Measurements from ENCODE around the gene PSME1. TPM values are rescaled to one million over a fixed set of nuclear protein-coding genes. Genes with fewer than 3 reads are reported as not detected.

Gene PSME1
- total and polyA plus RNA-seq, 2 of the 13 experiments (the other 11 are each of a cell fraction or from before 2014, with no cell fraction given): 159 to 608 TPM

- TF ChIP-seq RERE (CRISPR knock-in tag; IDR thresholded peaks at IDR 0.05; ENCODE audit: low read depth) (no peak), HBP1 (CRISPR knock-in tag; IDR thresholded peaks at IDR 0.05; ENCODE audit: low read depth) (no peak), ZFP36L1 (CRISPR knock-in tag; IDR thresholded peaks at IDR 0.05) (no peak), BATF2 (CRISPR knock-in tag; IDR thresholded peaks at IDR 0.05) (no peak), GPN1 (CRISPR knock-in tag; IDR thresholded peaks at IDR 0.05; ENCODE audit: borderline replicate concordance) (no peak), ZBTB43 (CRISPR knock-in tag; conservative IDR thresholded peaks at IDR 0.05) (no peak), KDM5B (CRISPR knock-in tag; IDR thresholded peaks at IDR 0.05; ENCODE audit: borderline replicate concordance) (no peak)
- TF ChIP-seq, protein P1, sequence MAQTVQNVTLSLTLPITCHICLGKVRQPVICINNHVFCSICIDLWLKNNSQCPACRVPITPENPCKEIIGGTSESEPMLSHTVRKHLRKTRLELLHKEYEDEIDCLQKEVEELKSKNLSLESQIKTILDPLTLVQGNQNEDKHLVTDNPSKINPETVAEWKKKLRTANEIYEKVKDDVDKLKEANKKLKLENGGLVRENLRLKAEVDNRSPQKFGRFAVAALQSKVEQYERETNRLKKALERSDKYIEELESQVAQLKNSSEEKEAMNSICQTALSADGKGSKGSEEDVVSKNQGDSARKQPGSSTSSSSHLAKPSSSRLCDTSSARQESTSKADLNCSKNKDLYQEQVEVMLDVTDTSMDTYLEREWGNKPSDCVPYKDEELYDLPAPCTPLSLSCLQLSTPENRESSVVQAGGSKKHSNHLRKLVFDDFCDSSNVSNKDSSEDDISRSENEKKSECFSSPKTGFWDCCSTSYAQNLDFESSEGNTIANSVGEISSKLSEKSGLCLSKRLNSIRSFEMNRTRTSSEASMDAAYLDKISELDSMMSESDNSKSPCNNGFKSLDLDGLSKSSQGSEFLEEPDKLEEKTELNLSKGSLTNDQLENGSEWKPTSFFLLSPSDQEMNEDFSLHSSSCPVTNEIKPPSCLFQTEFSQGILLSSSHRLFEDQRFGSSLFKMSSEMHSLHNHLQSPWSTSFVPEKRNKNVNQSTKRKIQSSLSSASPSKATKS (CRISPR knock-in tag; IDR thresholded peaks at IDR 0.05): no peak
- TF ChIP-seq, protein P2, sequence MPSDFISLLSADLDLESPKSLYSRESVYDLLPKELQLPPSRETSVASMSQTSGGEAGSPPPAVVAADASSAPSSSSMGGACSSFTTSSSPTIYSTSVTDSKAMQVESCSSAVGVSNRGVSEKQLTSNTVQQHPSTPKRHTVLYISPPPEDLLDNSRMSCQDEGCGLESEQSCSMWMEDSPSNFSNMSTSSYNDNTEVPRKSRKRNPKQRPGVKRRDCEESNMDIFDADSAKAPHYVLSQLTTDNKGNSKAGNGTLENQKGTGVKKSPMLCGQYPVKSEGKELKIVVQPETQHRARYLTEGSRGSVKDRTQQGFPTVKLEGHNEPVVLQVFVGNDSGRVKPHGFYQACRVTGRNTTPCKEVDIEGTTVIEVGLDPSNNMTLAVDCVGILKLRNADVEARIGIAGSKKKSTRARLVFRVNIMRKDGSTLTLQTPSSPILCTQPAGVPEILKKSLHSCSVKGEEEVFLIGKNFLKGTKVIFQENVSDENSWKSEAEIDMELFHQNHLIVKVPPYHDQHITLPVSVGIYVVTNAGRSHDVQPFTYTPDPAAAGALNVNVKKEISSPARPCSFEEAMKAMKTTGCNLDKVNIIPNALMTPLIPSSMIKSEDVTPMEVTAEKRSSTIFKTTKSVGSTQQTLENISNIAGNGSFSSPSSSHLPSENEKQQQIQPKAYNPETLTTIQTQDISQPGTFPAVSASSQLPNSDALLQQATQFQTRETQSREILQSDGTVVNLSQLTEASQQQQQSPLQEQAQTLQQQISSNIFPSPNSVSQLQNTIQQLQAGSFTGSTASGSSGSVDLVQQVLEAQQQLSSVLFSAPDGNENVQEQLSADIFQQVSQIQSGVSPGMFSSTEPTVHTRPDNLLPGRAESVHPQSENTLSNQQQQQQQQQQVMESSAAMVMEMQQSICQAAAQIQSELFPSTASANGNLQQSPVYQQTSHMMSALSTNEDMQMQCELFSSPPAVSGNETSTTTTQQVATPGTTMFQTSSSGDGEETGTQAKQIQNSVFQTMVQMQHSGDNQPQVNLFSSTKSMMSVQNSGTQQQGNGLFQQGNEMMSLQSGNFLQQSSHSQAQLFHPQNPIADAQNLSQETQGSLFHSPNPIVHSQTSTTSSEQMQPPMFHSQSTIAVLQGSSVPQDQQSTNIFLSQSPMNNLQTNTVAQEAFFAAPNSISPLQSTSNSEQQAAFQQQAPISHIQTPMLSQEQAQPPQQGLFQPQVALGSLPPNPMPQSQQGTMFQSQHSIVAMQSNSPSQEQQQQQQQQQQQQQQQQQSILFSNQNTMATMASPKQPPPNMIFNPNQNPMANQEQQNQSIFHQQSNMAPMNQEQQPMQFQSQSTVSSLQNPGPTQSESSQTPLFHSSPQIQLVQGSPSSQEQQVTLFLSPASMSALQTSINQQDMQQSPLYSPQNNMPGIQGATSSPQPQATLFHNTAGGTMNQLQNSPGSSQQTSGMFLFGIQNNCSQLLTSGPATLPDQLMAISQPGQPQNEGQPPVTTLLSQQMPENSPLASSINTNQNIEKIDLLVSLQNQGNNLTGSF (CRISPR knock-in tag; IDR thresholded peaks at IDR 0.05): no peak
- TF ChIP-seq, protein P3, sequence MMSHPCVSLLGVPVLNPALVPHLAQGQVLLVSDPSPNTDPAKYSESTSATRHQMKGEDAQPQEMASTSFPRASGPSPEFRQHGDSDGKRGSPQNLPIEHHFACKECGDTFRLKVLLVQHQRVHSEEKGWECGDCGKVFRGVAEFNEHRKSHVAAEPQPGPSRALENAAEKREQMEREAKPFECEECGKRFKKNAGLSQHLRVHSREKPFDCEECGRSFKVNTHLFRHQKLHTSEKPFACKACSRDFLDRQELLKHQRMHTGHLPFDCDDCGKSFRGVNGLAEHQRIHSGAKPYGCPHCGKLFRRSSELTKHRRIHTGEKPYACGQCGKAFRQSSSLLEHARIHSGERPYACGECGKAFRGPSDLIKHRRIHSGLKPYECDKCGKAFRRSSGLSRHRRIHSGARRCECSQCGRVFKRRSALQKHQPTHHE (CRISPR knock-in tag; IDR thresholded peaks at IDR 0.05; ENCODE audit: borderline replicate concordance): no peak
These were observed 49.0 kb downstream of the PSME1 start (continued) for GRCh38 chr14:24185026-24185425.

Measured in HepG2 (cell line).